Spleen (tissue), 11 donors: Measurements from ENCODE around the gene ZSCAN20. TPM values are rescaled to one million over a fixed set of nuclear protein-coding genes. Genes with fewer than 3 reads are reported as not detected.

Source experiments
- DNase-seq: peaks from one replicate; pipeline ENCODE4 v3.0.0-alpha.2; 2020
- H3K27ac ChIP-seq, 8 donors: fragments of 200-600 bp; sonication (generic) in 7 of 8; 1 replicate in 4 of 8; 2 replicates in 4 of 8; pipeline versions ENCODE4 v1.5.0 to v1.8.0; 2016 to 2021; ENCODE audit warnings: inconsistent platforms in 4 of 8, mild to moderate bottlenecking in 4 of 8, moderate library complexity in 1 of 8
- H3K27me3 ChIP-seq, 7 donors: fragments of 200-600 bp; sonication (generic) in 6 of 7; replicated peaks in 1 of 7; 1 replicate in 4 of 7; 2 replicates in 3 of 7; pipeline versions ENCODE4 v1.5.0 to v1.8.0; 2016 to 2021; ENCODE audit warnings: inconsistent platforms in 3 of 7, mild to moderate bottlenecking in 1 of 7
- H3K36me3 ChIP-seq, 6 donors: fragments of 200-600 bp; sonication (generic) in 5 of 6; 1 replicate in 4 of 6; 2 replicates in 2 of 6; pipeline versions ENCODE4 v1.5.0 to v1.8.0; 2016 to 2021; ENCODE audit warnings: inconsistent platforms in 2 of 6
- H3K4me1 ChIP-seq, 6 donors: fragments of 200-600 bp; sonication (generic) in 5 of 6; 1 replicate in 3 of 6; 2 replicates in 3 of 6; pipeline versions ENCODE4 v1.5.0 to v1.8.0; 2016 to 2021; ENCODE audit warnings: inconsistent platforms in 3 of 6
- H3K4me3 ChIP-seq, 8 donors: fragments of 200-600 bp; sonication (generic) in 7 of 8; 1 replicate in 4 of 8; 2 replicates in 4 of 8; pipeline versions ENCODE4 v1.5.0 to v1.8.0; 2016 to 2021; ENCODE audit warnings: inconsistent platforms in 4 of 8, mild to moderate bottlenecking in 4 of 8, moderate library complexity in 2 of 8
- H3K9me3 ChIP-seq, 8 donors: fragments of 200-600 bp; sonication (generic) in 7 of 8; 1 replicate in 4 of 8; 2 replicates in 4 of 8; pipeline versions ENCODE4 v1.5.0 to v1.8.0; 2016 to 2021; ENCODE audit warnings: inconsistent platforms in 4 of 8
- CTCF ChIP-seq, 11 experiments: fragments of 200-600 bp in 7 of 11; fragments of 450-650 bp in 4 of 11; sonication (generic) in 4 of 11; IDR thresholded peaks in 8 of 11; conservative IDR thresholded peaks in 3 of 11; 1 replicate in 7 of 11; 2 replicates in 4 of 11; pipeline versions ENCODE4 v1.4.0 to v1.8.0; 2016 to 2021; ENCODE audit warnings: antibody characterized with exemption in 11 of 11, inconsistent platforms in 4 of 11, mild to moderate bottlenecking in 1 of 11
- POLR2A ChIP-seq, 3 donors: fragments of 450-650 bp; IDR thresholded peaks; one replicate each; pipeline ENCODE4 v1.5.1; 2017; ENCODE audit warnings: antibody characterized with exemption in 3 of 3, mild to moderate bottlenecking in 1 of 3
- POLR2AphosphoS5 ChIP-seq, 3 donors: sonication (generic); formaldehyde crosslinking; IDR thresholded peaks; one replicate each; pipeline ENCODE4 v1.5.1; 2017; ENCODE audit warnings: antibody characterized with exemption in 3 of 3
- WGBS, 5 donors: extraction: QIAGEN DNeasy Blood & Tissue Kit in 3 of 5; methylation state at CpG; one replicate each; pipeline versions ENCODE4 v1.1.5 to v1.1.7; 2013 to 2018; 5-methylcytosine and 5-hydroxymethylcytosine counted together
- intact Hi-C: fragments of 100-400 bp; cut with DNase I; formaldehyde crosslinking; loops from one replicate; pipeline ENCODE4 v1.15.0; 2023; ENCODE audit warnings: low total_unique reads
- polyA plus RNA-seq, 3 donors: library from polyadenylated mRNA; stranded (reverse); fragments of 200-250 nt; gene quantifications; one replicate each; pipeline ENCODE4 v1.2.1, GENCODE V29; 2013
- total RNA-seq, 7 donors: library from RNA; depleted of rRNA in 3 of 7; stranded (reverse); fragments of >200 nt in 3 of 7; fragmentation: NEBNext Ultra II Directional in 4 of 7; extraction: Animal tissue kit (Norgen Biotek cat#: 25700) in 4 of 7; gene quantifications; one replicate each; pipeline versions ENCODE4 v1.1.0 to v1.2.1, GENCODE V29; 2016 to 2021
- donor health status: healthy with polysubstance abuse.
- donor health status: DM: no; HTN: no; CAD: no; lungs with moderate emphysema.
- donor health status: DM: no; HTN: no; CAD: no.
- donor health status: Bipolar disorder and iron deficiency.
- donor health status: healthy.
- donor health status: DM: no; HTN: no; CAD: no.
- donor health status: DM: yes; HTN: yes; CAD: no.

ZSCAN20 gene
- total and polyA plus RNA-seq, 10 donors: 0.28 to 6.2 (median 4.2) TPM

GRCh38 chr1:33497410-33497809 is 25.0 kb downstream of the ZSCAN20 start:
- Histone ChIP-seq H3K4me3 (no peak overlapping the region), H3K9me3 (peaks cover 15 to 64% (median 45%) of the 10 kb centered on the region in 8 donors), H3K27me3 (no peaks in the 10 kb centered on the region), H3K36me3 (peaks cover 7 to 46% (median 26%) of the 10 kb centered on the region in 6 donors), H3K27ac (no peak overlapping the region), H3K4me1 (no peaks in the 10 kb centered on the region)
- no peak for TF ChIP-seq POLR2A (IDR thresholded peaks at IDR 0.05)
- TF ChIP-seq POLR2AphosphoS5 (IDR thresholded peaks at IDR 0.05): no peak
- no peak for TF ChIP-seq CTCF (IDR thresholded peaks at IDR 0.05 in 8 of 11, conservative IDR thresholded peaks at IDR 0.05 in 3 of 11)
- no peak for DNase-seq
- intact Hi-C loops: no loop called here
- 90 to 100% (median 95%) methylated on average over 1 of the region's 1 CpG for WGBS, 5 donors

- H3K27ac ChIP-seq: no peak overlapping the region
- H3K4me1 ChIP-seq: no peaks in the 10 kb centered on the region
- intact Hi-C loops: no loop called here
- no peak for DNase-seq
- H3K4me3 ChIP-seq: no peak overlapping the region
- H3K36me3 ChIP-seq: peaks cover 0 to 14% (median 0%) of the 10 kb centered on the region in 6 donors
- TF ChIP-seq CTCF (IDR thresholded peaks at IDR 0.05 in 8 of 11, conservative IDR thresholded peaks at IDR 0.05 in 3 of 11) (no peak), POLR2A (IDR thresholded peaks at IDR 0.05) (no peak), POLR2AphosphoS5 (IDR thresholded peaks at IDR 0.05) (no peak)
- WGBS, 5 donors: 70 to 76% (median 73%) methylated on average over 4 of the region's 4 CpGs
- H3K9me3 ChIP-seq: peaks cover 0 to 34% (median 17%) of the 10 kb centered on the region in 8 donors
- no peaks in the 10 kb centered on the region for H3K27me3 ChIP-seq
Observed at GRCh38 chr1:33500547-33500946, 28.1 kb downstream of the ZSCAN20 start.

- intact Hi-C loops: no loop called here
- DNase-seq: no peak
- peaks cover 0 to 27% (median 9%) of the 10 kb centered on the region in 8 donors for H3K9me3 ChIP-seq
- no peak overlapping the region for H3K27ac ChIP-seq
- H3K27me3 ChIP-seq: no peaks in the 10 kb centered on the region
- H3K4me3 ChIP-seq: no peak overlapping the region
- peaks cover 0 to 9% (median 0%) of the 10 kb centered on the region in 6 donors for H3K36me3 ChIP-seq
- TF ChIP-seq POLR2AphosphoS5 (IDR thresholded peaks at IDR 0.05): no peak
- no peak for TF ChIP-seq POLR2A (IDR thresholded peaks at IDR 0.05)
- TF ChIP-seq CTCF (IDR thresholded peaks at IDR 0.05 in 8 of 11, conservative IDR thresholded peaks at IDR 0.05 in 3 of 11): no peak
- 75 to 87% (median 82%) methylated on average over 2 of the region's 2 CpGs for WGBS, 5 donors
- no peaks in the 10 kb centered on the region for H3K4me1 ChIP-seq
Observed at GRCh38 chr1:33501309-33501708, 28.9 kb downstream of the ZSCAN20 start.

- intact Hi-C loops: no loop called here
- TF ChIP-seq POLR2A (IDR thresholded peaks at IDR 0.05) (no peak), CTCF (IDR thresholded peaks at IDR 0.05 in 8 of 11, conservative IDR thresholded peaks at IDR 0.05 in 3 of 11) (no peak), POLR2AphosphoS5 (IDR thresholded peaks at IDR 0.05) (no peak)
- Histone ChIP-seq H3K4me3 (no peak overlapping the region), H3K4me1 (no peaks in the 10 kb centered on the region), H3K27me3 (no peaks in the 10 kb centered on the region), H3K36me3 (peaks cover 0 to 4% (median 0%) of the 10 kb centered on the region in 6 donors), H3K9me3 (peaks cover 0 to 22% (median 5%) of the 10 kb centered on the region in 8 donors), H3K27ac (no peak overlapping the region)
- WGBS, 5 donors: 91 to 98% (median 93%) methylated on average over 8 of the region's 8 CpGs
- DNase-seq: no peak
Observed at GRCh38 chr1:33501774-33502173, 29.3 kb downstream of the ZSCAN20 start.
